GM21423 (cell line): ENCODE data around the gene MEI4.
"Not testable (repeated sequence)": the region's sequence is repeated elsewhere in the genome, so short reads cannot be mapped to it uniquely, and the experiment has no call there.

ENCODE experiments used
- ATAC-seq: cut with Tn5 transposase; IDR thresholded peaks from one replicate; pipeline ENCODE4 v1.9.1; 2021; ENCODE audit warnings: mild to moderate bottlenecking, moderate library complexity; ENCODE audit not compliant: unreplicated experiment

The MEI4 gene

DNA sequence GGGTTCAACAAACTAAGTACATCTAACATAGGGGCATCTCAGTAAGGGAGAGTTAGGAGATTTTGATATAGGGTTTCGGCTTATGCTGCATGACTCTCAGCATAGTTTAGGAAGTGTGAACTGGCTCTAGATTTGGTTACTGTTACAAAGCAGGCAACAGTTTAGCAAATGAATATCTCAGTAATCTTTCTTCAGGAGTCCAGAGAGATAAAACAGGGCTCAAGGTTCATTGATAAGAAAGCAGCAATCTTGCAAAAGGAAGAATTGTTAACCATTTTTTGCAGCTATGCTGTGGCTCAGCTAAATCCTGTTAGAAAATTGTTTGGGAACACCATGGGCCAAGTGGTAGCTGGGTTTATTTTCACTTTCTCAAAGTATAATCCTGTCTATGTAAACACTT lies 161.3 kb downstream of the MEI4 start:
- no peak for ATAC-seq

DNA sequence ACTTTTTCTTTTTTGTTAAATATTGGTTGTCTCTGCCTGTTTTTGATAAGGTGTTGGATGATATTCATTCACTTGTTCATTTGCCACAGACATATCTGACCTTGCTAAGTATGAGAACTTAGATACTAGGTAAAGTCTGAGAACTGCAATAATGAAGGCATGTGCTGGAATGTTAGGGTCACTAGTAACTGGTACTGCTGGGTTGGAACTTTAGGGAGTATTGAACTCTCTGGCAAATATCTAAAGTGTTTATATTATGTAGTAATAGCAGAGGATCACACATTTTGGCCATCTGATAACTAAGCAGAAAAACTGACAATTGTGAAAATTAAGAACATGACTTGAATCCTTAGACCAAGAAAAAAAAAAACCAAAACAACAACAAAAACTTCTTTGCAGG lies 162.7 kb downstream of the MEI4 start:
- no peak for ATAC-seq

DNA sequence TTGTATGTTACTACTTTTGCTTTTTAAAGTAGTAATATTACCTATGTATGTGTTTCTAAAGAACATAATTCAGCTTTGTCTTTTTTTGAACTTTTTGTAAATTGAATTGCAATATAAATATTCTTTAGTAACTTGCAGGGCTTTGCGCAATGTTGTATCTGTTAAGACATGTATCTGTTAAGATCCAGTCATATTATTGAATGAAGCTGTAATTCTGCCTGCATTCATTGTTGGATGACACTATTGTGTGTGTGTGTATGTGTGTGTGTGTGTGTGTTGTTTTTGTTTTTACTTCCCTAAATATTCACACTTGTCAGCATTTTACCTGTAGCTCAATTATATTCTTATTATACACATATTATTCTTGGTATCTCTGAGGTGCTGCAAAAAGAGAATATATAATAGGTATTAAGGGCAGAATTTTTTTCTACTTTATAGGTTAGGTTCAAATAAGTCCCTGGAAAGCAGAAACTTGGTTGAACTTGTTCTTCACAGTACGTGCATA lies 164.0 kb downstream of the MEI4 start:
- no peak for ATAC-seq

GRCh38 chr6:77822265-77822664 lies 169.4 kb downstream of the MEI4 start:
- ATAC-seq = no peak

DNA sequence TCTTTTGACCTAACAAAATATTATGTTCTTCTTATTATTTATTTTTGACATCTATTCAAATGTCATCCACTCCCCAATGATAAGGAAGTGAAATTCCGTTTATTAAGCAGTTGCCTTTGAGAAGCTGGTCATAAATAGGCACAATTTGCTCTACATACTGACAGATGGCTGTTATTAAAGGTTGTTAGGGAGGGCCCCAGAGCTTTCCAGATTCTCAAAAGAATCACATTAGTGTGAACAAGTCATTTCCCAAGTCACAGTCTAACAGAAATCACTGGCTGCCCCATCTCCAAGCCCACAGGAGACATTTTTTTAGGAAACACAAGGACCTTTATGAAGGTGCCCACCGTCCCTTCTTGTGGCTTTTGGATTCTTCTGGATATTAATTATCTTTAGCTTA lies 172.4 kb downstream of the MEI4 start:
- ATAC-seq = no peak

GRCh38 chr6:77829736-77830135 lies 176.9 kb downstream of the MEI4 start:
- ATAC-seq = no peak

DNA sequence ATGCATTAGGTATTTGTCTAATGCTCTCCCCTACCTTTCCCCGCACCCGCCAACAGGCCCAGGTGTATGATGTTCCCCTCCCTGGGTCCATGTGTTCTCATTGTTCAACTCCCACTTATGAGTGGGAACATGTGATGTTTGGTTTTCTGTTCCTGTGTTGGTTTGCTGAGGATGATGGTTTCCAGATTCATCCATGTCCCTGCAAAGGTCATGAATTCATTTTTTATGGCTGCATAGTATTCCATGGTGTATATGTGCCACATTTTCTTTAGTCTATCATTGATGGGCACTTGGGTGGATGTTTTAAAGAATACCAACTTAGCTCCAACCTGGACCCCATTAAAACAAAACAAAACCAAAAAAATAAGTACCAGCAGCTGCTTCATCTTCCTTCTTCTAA lies 180.9 kb downstream of the MEI4 start:
- ATAC-seq = not testable (repeated sequence)

DNA sequence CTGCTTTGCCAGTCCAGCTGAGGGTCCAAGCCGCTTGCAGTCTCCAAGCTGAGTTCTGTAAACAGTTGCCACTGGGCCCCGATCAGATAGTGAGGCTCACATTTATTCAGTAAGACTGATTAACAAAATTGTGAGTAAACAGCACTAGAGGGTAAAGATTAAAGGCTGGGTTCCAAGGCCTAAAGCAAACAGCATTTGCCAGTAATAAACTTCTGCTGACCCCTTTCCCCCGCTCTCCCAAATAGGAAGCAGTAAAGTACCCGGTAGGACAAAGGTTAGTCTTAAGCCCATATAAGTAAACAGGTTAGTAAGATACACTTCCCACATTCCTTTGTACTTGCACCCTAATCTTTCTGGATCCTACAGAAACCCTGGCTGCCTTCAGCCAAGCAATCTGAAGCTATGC lies 181.8 kb downstream of the MEI4 start:
- no peak for ATAC-seq

- no peak for ATAC-seq
Observed at GRCh38 chr6:77837034-77837784, 184.4 kb downstream of the MEI4 start.

DNA sequence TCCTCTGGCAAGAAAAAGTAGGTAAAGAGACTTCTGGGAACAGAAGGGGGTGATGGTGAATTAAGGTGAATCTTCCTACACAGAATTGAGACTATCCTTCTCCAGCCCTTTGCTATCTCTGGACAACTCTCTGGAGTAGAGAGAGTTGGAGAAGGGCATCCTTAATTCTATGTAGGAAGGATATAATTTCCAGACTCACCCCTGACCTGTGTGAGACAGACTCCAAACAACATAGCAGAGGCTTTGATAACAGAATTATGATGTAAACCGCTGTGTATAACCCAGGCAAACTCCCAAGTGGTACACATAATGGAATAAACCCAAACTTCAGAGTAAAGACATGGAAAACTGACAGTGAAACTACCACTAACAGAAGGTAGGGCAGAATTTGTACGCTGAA lies 186.5 kb downstream of the MEI4 start:
- no peak for ATAC-seq

- no peak for ATAC-seq
Observed at GRCh38 chr6:77844822-77845221, 192.0 kb downstream of the MEI4 start.

- no peak for ATAC-seq
Observed at GRCh38 chr6:77853401-77853800, 200.6 kb downstream of the MEI4 start.

- ATAC-seq = no peak
Observed at GRCh38 chr6:77856391-77856790, 203.6 kb downstream of the MEI4 start.

GRCh38 chr6:77857421-77857820 lies 204.6 kb downstream of the MEI4 start:
- ATAC-seq = no peak

DNA sequence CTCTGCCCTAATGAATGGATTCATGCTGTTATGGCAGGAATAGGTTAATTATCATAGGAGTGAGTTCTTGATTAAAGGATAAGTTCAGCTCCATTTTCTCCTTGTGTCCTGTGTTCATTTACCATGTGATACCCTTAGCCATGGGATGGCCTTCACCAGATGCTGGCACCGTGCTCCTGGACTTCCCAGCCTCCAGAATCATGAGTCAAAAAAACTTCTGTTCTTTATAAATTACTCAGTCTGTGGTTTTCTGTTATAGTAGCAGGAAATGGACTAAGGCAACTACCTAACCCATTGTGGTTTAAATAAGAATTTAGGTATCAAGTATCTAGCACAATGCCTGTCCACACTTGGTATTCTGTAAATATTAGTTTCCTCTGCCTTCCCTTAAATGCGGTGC lies 223.5 kb downstream of the MEI4 start:
- ATAC-seq = no peak

DNA sequence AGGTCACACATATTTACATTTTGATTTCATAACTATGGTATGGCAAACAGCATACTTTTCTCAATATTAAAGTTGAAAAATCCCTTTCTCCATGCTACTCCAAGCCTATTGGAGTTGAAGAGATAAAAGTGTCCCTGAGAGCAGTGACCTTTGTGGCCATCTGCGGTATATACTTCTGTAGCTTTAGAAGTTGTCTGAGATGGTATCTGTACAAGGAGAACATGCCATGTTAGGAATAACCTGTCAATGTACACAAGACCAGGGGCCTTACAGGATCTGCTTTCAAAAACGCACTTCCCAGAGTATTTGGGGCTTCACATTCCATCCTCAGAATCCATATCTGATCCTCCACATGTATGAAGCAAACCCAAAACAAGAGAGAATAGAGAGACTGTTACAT lies 226.7 kb downstream of the MEI4 start:
- ATAC-seq = no peak

DNA sequence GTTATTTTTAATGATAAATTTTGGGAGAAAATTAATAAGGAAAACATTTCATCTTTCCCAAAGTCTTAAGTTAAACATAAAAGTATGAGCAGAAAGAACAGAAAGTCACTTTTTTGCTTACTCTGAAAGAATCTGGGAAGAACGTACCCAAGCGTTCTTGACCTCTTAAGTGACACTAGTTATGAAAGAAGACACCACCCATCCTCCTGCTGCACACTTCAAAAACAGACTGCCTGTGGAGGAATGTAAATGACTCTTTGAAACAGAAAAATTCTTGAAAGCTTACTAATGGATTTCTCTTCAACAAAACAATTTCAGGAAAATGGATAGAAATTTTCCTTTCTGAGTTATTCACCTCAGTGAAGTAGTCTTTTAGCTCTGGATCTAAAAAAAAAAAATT lies 227.7 kb downstream of the MEI4 start:
- no peak for ATAC-seq

DNA sequence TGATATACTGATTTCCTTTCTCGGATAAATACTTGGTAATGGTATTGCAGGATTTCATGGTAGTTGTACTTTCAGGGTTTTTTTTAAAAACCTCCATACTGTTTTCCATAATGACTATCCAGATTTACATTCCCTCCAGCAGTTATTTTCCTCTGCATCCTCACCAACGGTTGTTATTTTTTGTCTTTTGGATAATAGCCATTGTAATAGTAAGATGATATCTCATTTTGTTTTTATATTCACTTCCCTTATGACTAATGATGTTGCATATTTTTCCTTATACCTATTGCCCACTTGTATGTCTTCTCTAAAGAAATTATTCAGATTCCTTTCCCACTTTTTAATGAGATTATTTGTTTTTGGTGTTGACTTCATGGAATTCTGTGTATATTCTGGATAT lies 231.0 kb downstream of the MEI4 start:
- no peak for ATAC-seq

DNA sequence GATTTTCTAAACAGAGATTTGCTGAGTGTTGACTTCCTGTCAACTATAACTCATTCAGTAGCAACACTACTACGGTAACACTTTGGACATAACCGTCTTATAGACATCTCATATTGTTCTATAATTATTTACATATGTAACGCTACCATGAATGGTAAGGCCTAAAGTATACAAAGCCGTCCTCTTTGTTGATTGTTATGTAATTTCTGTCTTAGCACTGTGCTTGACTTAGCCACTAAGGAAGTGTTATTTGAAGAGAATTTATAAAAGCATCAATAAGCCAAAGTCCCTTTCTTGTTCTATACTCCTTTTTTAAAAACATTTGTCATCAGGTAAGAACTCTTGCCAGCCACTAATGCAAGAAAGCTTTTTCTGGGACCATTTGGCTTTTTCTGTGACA lies 240.6 kb downstream of the MEI4 start:
- no peak for ATAC-seq

DNA sequence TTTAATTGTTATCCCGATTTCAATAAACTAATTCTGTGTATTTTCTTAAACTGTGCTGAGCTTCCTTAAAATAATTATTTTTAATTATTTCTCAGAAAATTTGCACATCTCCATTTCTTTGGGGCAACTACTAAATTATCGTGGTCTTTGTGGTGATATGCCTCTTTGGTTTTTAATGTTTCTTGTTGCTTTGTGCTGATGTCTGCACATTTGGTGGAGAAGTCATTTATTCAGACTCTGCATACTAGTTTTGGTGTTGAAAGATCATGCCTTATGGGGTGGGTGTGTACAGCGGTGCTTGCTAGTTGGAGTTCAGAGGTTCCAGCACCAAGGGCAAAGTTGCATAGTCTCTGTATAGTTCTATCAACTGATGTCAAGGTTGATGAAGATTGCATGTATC lies 253.2 kb downstream of the MEI4 start:
- no peak for ATAC-seq

GRCh38 chr6:77910826-77911225 lies 258.0 kb downstream of the MEI4 start:
- no peak for ATAC-seq

- ATAC-seq = no peak
Observed at GRCh38 chr6:77926198-77926751, 273.4 kb downstream of the MEI4 start.

- no peak for ATAC-seq
Observed at GRCh38 chr6:77930382-77930781, 277.5 kb downstream of the MEI4 start.
